ENCODE measurements around the gene ASPHD1. TPM values are rescaled to one million over a fixed set of nuclear protein-coding genes. Genes with fewer than 3 reads are reported as not detected.

The ASPHD1 gene
- total and polyA plus RNA-seq, 7 experiments from 2014 or later: 0.27 TPM; not detected in 6

GRCh38 chr16:29875206-29875605, 25.1 kb upstream of the ASPHD1 start:
- Mint-ChIP-seq H3K4me1 (peaks cover 6 to 20% (median 17%) of the 10 kb centered on the region in 7 donors), H3K27ac (no peak overlapping the region), H3K4me3 (no peak overlapping the region), H3K36me3 (peaks cover 0 to 4% (median 0%) of the 10 kb centered on the region in 5 donors), H3K9me3 (peaks cover 0 to 5% (median 0%) of the 10 kb centered on the region in 11 donors), H3K27me3 (peaks cover 9 to 35% (median 24%) of the 10 kb centered on the region in 5 donors)
- no peak overlapping the region for H3K4me3 ChIP-seq (ENCODE audit: low read length)
- ChIA-PET POLR2A (interaction anchor here (0.6 kb wide), 1 partner anchor 51 kb away, joined by 5 read pairs; no protein-coding TSS in a partner anchor), CTCF (no interaction called here)
- H3K4me1 ChIP-seq (ENCODE audit: control insufficient read depth in 2 of 2, insufficient read depth in 2 of 2, low read length in 2 of 2): peaks cover 0 to 11% of the 10 kb centered on the region in 2 donors
- ATAC-seq (no peak), DNase-seq (no peak)
- H3K27ac ChIP-seq (ENCODE audit: low read depth, low read length): no peak overlapping the region
- no peaks in the 10 kb centered on the region for H3K36me3 ChIP-seq (ENCODE audit: control insufficient read depth in 2 of 3, insufficient read depth in 3 of 3, low read length in 3 of 3)
- no peaks in the 10 kb centered on the region for H3K9me3 ChIP-seq (ENCODE audit: control insufficient read depth in 2 of 3, low read length in 3 of 3)
- intact Hi-C loops (cut with micrococcal nuclease): no loop called here
- H3K27me3 ChIP-seq (ENCODE audit: control insufficient read depth in 2 of 2, insufficient read depth in 2 of 2, low read length in 2 of 2): no peaks in the 10 kb centered on the region

DNA sequence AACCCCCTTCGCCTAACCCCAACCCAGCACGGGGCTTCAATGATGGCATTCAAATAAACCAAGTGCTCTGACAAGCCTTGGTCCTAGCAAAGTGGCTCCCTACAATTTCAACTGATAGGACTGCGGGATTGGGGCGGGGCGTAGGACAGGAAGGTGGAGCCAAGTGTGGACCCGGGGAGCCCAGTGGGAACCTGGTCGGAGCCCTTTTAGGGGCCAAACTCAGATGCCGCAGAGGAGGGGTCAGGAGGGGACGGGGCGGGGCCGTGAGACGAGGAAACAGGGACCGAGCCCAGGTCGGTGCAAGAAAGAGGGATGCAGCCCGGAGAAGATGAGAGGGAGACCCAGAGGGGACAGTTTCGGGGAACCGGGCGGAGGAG, 24.1 kb upstream of the ASPHD1 start:
- POLR2A ChIA-PET: interaction anchor here (0.6 to 0.7 kb wide), 2 partner anchors 97 to 130 kb away, joined by 3 to 4 read pairs; no protein-coding TSS in a partner anchor
- peaks cover 0 to 11% of the 10 kb centered on the region in 2 donors for H3K4me1 ChIP-seq (ENCODE audit: control insufficient read depth in 2 of 2, insufficient read depth in 2 of 2, low read length in 2 of 2)
- Mint-ChIP-seq H3K9me3 (peaks cover 0 to 5% (median 0%) of the 10 kb centered on the region in 11 donors), H3K36me3 (peaks cover 0 to 4% (median 0%) of the 10 kb centered on the region in 5 donors), H3K4me1 (peaks cover 6 to 20% (median 17%) of the 10 kb centered on the region in 7 donors), H3K27ac (no peak overlapping the region), H3K27me3 (peaks cover 9 to 40% (median 24%) of the 10 kb centered on the region in 5 donors), H3K4me3 (peak overlapping the region; percentile 37 to 82 (median 76))
- no peaks in the 10 kb centered on the region for H3K36me3 ChIP-seq (ENCODE audit: control insufficient read depth in 2 of 3, insufficient read depth in 3 of 3, low read length in 3 of 3)
- no peak overlapping the region for H3K27ac ChIP-seq (ENCODE audit: low read depth, low read length)
- ATAC-seq (no peak), DNase-seq (no peak)
- H3K9me3 ChIP-seq (ENCODE audit: control insufficient read depth in 2 of 3, low read length in 3 of 3): no peaks in the 10 kb centered on the region
- intact Hi-C loops (cut with micrococcal nuclease): no loop called here
- H3K4me3 ChIP-seq (ENCODE audit: low read length): peak overlapping the region; percentile 60
- CTCF ChIA-PET: no interaction called here
- no peaks in the 10 kb centered on the region for H3K27me3 ChIP-seq (ENCODE audit: control insufficient read depth in 2 of 2, insufficient read depth in 2 of 2, low read length in 2 of 2)

DNA sequence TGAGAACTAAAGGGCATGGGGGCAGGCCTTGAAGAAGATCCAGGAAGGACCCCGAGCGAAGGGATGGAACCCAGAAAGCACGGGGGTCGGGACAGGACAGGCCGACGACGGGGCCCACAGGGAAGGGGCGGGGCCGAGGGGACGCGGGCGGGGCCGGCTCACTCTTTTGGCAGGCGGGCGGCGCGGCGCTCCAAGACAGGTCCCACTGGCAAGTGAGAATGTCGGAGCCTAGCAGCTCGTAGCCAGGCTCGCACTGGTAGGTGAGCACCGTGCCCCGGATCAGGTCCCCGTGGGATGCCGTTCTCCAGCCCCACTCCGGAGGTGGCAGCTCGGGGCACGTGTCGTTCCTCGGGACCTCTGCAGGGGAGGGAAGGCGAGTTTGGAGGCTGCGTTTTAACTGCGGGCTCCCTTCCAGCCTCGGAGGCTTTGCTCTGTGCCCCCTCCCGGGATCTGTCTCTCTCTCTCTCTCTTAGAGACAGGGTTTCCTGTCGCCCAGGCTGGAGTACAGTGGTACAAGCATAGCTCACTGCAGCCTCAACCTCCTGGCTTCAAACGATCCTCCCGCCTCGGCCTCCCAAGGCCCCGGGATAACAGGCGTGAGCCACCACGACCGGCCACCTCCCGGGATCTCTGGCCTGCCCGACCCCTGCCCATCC, 23.6 kb upstream of the ASPHD1 start:
- Mint-ChIP-seq H3K36me3 (peaks cover 0 to 4% (median 0%) of the 10 kb centered on the region in 5 donors), H3K9me3 (peaks cover 0 to 5% (median 0%) of the 10 kb centered on the region in 11 donors), H3K27me3 (peaks cover 9 to 41% (median 24%) of the 10 kb centered on the region in 5 donors), H3K27ac (no peak overlapping the region), H3K4me3 (peak overlapping the region; percentile 37 to 82 (median 78)), H3K4me1 (peaks cover 6 to 20% (median 17%) of the 10 kb centered on the region in 7 donors)
- Histone ChIP-seq H3K4me3 (ENCODE audit: low read length) (peak overlapping the region; percentile 60), H3K4me1 (ENCODE audit: control insufficient read depth in 2 of 2, insufficient read depth in 2 of 2, low read length in 2 of 2) (peaks cover 0 to 11% of the 10 kb centered on the region in 2 donors), H3K36me3 (ENCODE audit: control insufficient read depth in 2 of 3, insufficient read depth in 3 of 3, low read length in 3 of 3) (no peaks in the 10 kb centered on the region), H3K27ac (ENCODE audit: low read depth, low read length) (no peak overlapping the region), H3K9me3 (ENCODE audit: control insufficient read depth in 2 of 3, low read length in 3 of 3) (no peaks in the 10 kb centered on the region), H3K27me3 (ENCODE audit: control insufficient read depth in 2 of 2, insufficient read depth in 2 of 2, low read length in 2 of 2) (no peaks in the 10 kb centered on the region)
- peak in 6 of 9 donors; percentile 9 to 53 (median 26) for DNase-seq
- POLR2A ChIA-PET: interaction anchor here (0.6 to 0.7 kb wide), 2 partner anchors 96 to 130 kb away, joined by 3 to 4 read pairs; no protein-coding TSS in a partner anchor
- CTCF ChIA-PET: no interaction called here
- ATAC-seq: peak; percentile 43
- intact Hi-C loops (cut with micrococcal nuclease): no loop called here

DNA sequence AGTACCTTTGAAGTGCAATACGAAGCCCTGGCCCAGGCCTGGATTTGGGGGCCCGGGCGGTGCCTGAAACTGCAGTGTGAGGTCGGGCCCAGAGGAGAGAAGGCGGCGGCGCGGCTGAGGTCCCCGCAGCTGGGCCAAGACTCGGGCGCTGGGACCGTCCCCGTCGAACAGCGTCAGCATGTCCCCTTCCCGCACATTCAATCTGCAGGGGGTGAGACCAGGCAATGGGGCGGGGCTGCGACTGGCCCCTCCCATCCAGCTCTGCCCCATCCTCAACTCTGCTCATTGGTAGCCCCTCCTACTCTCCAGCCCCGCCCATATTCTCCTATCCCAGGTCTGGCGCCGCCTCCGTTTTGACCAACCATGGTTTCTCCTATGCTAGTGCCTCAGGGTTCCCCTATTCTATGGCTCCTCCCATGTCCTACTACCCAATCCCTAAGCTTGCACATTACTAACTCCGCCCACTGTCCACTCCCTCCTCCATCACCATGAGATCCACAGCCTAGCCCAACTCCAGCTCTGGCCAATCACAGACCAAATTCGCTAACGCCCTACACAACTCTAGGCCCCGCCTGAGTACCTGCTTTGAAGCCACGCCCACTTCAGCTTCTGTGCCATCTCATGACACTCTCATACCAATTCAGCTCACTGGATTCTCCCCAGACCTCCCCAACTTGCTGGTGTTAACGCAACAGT, 22.9 kb upstream of the ASPHD1 start:
- intact Hi-C loops (cut with micrococcal nuclease): no loop called here
- peak overlapping the region in 1 of 9 donors; percentile 60 for H3K27ac Mint-ChIP-seq
- CTCF ChIA-PET: no interaction called here

DNA sequence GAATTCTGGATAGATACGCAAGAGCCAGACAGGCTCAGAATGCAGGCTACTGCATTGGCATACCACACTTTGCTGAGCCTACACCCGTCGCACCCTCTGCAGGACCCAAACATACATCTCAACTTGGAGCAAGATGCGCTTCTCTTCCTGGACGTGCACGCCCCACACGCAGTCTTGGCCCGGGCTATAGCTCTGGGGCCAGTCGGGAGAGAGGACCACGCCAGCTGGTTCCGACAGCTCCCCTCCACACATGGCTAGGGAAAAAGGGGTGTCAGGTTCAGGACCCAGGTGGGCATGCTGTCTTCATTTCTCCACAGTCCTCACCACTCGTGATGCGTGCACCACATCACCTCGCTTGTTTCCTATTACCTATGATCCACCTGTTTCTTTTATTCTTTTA, 22.1 kb upstream of the ASPHD1 start:
- Histone ChIP-seq H3K36me3 (ENCODE audit: control insufficient read depth in 2 of 3, insufficient read depth in 3 of 3, low read length in 3 of 3) (no peaks in the 10 kb centered on the region), H3K4me1 (ENCODE audit: control insufficient read depth in 2 of 2, insufficient read depth in 2 of 2, low read length in 2 of 2) (peaks cover 0 to 11% of the 10 kb centered on the region in 2 donors), H3K9me3 (ENCODE audit: control insufficient read depth in 2 of 3, low read length in 3 of 3) (no peaks in the 10 kb centered on the region), H3K27me3 (ENCODE audit: control insufficient read depth in 2 of 2, insufficient read depth in 2 of 2, low read length in 2 of 2) (no peaks in the 10 kb centered on the region), H3K4me3 (ENCODE audit: low read length) (no peak overlapping the region), H3K27ac (ENCODE audit: low read depth, low read length) (no peak overlapping the region)
- Mint-ChIP-seq H3K27ac (no peak overlapping the region), H3K4me3 (peak overlapping the region in 3 of 10 donors; percentile 64 to 79 (median 74)), H3K27me3 (peaks cover 14 to 46% (median 30%) of the 10 kb centered on the region in 5 donors), H3K36me3 (peaks cover 0 to 5% (median 3%) of the 10 kb centered on the region in 5 donors), H3K9me3 (peaks cover 0 to 5% (median 0%) of the 10 kb centered on the region in 11 donors), H3K4me1 (peaks cover 6 to 20% (median 17%) of the 10 kb centered on the region in 7 donors)
- ChIA-PET CTCF (no interaction called here), POLR2A (interaction anchor here (1.4 kb wide), 1 partner anchor 16 kb away, joined by 4 read pairs; no protein-coding TSS in a partner anchor)
- no peak for DNase-seq
- ATAC-seq: no peak
- intact Hi-C loops (cut with micrococcal nuclease): no loop called here

More for the DNA sequence above, 22.9 kb upstream of the ASPHD1 start:
- POLR2A ChIA-PET: interaction anchor here (1.4 kb wide), 1 partner anchor 17 kb away, joined by 4 read pairs; no protein-coding TSS in a partner anchor
- peaks cover 9 to 41% (median 24%) of the 10 kb centered on the region in 5 donors for H3K27me3 Mint-ChIP-seq
- peak overlapping the region; percentile 37 to 82 (median 78) for H3K4me3 Mint-ChIP-seq
- H3K36me3 ChIP-seq (ENCODE audit: control insufficient read depth in 2 of 3, insufficient read depth in 3 of 3, low read length in 3 of 3): no peaks in the 10 kb centered on the region
- peaks cover 0 to 5% (median 0%) of the 10 kb centered on the region in 11 donors for H3K9me3 Mint-ChIP-seq
- H3K4me1 Mint-ChIP-seq: peaks cover 6 to 20% (median 17%) of the 10 kb centered on the region in 7 donors
- peaks cover 0 to 4% (median 0%) of the 10 kb centered on the region in 5 donors for H3K36me3 Mint-ChIP-seq
- H3K4me1 ChIP-seq (ENCODE audit: control insufficient read depth in 2 of 2, insufficient read depth in 2 of 2, low read length in 2 of 2): peaks cover 0 to 11% of the 10 kb centered on the region in 2 donors
- no peaks in the 10 kb centered on the region for H3K9me3 ChIP-seq (ENCODE audit: control insufficient read depth in 2 of 3, low read length in 3 of 3)
- H3K27ac ChIP-seq (ENCODE audit: low read depth, low read length): no peak overlapping the region
- DNase-seq (peak in 8 of 9 donors; percentile 11 to 62 (median 19)), ATAC-seq (peak; percentile 86)
- no peaks in the 10 kb centered on the region for H3K27me3 ChIP-seq (ENCODE audit: control insufficient read depth in 2 of 2, insufficient read depth in 2 of 2, low read length in 2 of 2)
- H3K4me3 ChIP-seq (ENCODE audit: low read length): no peak overlapping the region

DNA sequence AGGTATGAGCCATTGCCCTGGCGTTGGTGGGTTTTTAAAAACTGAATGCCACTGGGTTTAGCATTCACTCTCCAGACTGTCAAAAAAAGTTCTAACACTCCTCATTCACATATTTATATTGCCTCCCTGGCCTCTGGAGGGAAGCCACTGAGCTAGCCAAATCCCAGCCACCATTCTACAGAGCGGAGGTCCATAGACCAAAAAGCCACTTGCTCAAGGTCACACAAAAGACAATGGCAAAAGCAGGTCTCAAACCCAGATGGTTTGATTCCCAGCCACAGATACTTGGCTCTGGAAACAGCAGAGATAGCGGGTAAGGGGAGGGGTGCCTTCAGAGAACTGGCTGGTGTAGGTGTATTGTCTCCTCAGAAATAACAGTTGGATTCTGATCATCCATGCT, 19.2 kb upstream of the ASPHD1 start:
- Mint-ChIP-seq H3K4me1 (peaks cover 6 to 18% (median 13%) of the 10 kb centered on the region in 7 donors), H3K9me3 (peaks cover 0 to 5% (median 0%) of the 10 kb centered on the region in 11 donors), H3K36me3 (peaks cover 0 to 5% (median 3%) of the 10 kb centered on the region in 5 donors), H3K4me3 (no peak overlapping the region), H3K27ac (no peak overlapping the region), H3K27me3 (peaks cover 19 to 54% (median 29%) of the 10 kb centered on the region in 5 donors)
- no peak for ATAC-seq
- POLR2A ChIA-PET: interaction anchor here (0.6 kb wide), 1 partner anchor 8 kb away, joined by 3 read pairs; no protein-coding TSS in a partner anchor
- DNase-seq: no peak
- CTCF ChIA-PET: no interaction called here
- Histone ChIP-seq H3K27me3 (ENCODE audit: control insufficient read depth in 2 of 2, insufficient read depth in 2 of 2, low read length in 2 of 2) (no peaks in the 10 kb centered on the region), H3K4me1 (ENCODE audit: control insufficient read depth in 2 of 2, insufficient read depth in 2 of 2, low read length in 2 of 2) (peaks cover 0 to 11% of the 10 kb centered on the region in 2 donors), H3K36me3 (ENCODE audit: control insufficient read depth in 2 of 3, insufficient read depth in 3 of 3, low read length in 3 of 3) (no peaks in the 10 kb centered on the region), H3K27ac (ENCODE audit: low read depth, low read length) (no peak overlapping the region), H3K9me3 (ENCODE audit: control insufficient read depth in 2 of 3, low read length in 3 of 3) (no peaks in the 10 kb centered on the region), H3K4me3 (ENCODE audit: low read length) (no peak overlapping the region)
- intact Hi-C loops (cut with micrococcal nuclease): no loop called here

All from naive thymus-derived CD4-positive, alpha-beta T cell (primary cell).